ENCODE measurements around the gene AHNAK. TPM values are rescaled to one million over a fixed set of nuclear protein-coding genes. Genes with fewer than 3 reads are reported as not detected.

Gene AHNAK
- total RNA-seq, result 251 and 358 TPM in 2 replicates

GRCh38 chr11:62546244-62546928 lies at the start of gene AHNAK:
Gene AHNAK (minus strand): TSS chr11:62546806. CDS start chr11:62536098, 10,708 bp downstream.

GRCh38 chr11:62591448-62592145 lies 45.0 kb upstream of the AHNAK start, which contains the start of gene TUT1:
Gene TUT1 (minus strand): TSS chr11:62591523. CDS start chr11:62591485, 38 bp downstream.

GRCh38 chr11:62573592-62574362 lies 27.2 kb upstream of the AHNAK start, which contains the start of gene EEF1G:
Gene EEF1G (minus strand): TSS chr11:62573891. CDS start chr11:62573842, 49 bp downstream.

GRCh38 chr11:62418733-62419132 lies 127.9 kb downstream of the AHNAK start, which contains the start of gene SCGB1A1:
Gene SCGB1A1 (plus strand): TSS chr11:62419033. CDS start chr11:62419096, 63 bp downstream.

Other genes starting within 250 kb of the AHNAK start
- not detected in 2 replicates for gene SCGB1D4, start 247.7 kb downstream of the AHNAK start, total RNA-seq
- gene ASRGL1, start 209.4 kb downstream of the AHNAK start, total RNA-seq, result not detected in 2 replicates
- not detected in 2 replicates for gene SCGB1A1, start 127.8 kb downstream of the AHNAK start, total RNA-seq
- gene EEF1G, start 27.1 kb upstream of the AHNAK start, total RNA-seq, result 2,051 and 2,264 TPM in 2 replicates
- 5.5 and 9.6 TPM in 2 replicates for gene TUT1, start 44.7 kb upstream of the AHNAK start, total RNA-seq
- 81.7 and 109 TPM in 2 replicates for gene MTA2, start 55.1 kb upstream of the AHNAK start, total RNA-seq
- gene EML3, start 66.0 kb upstream of the AHNAK start, total RNA-seq, result 17.0 and 22.9 TPM in 2 replicates
- gene ROM1, start 66.5 kb upstream of the AHNAK start, total RNA-seq, result 2.8 and 14.1 TPM in 2 replicates
- 48.4 and 56.2 TPM in 2 replicates for gene B3GAT3, start 75.2 kb upstream of the AHNAK start, total RNA-seq
- 263 and 291 TPM in 2 replicates for gene GANAB, start 99.8 kb upstream of the AHNAK start, total RNA-seq
- 20.6 and 26.2 TPM in 2 replicates for gene INTS5, start 106.5 kb upstream of the AHNAK start, total RNA-seq
- gene C11orf98, start 118.4 kb upstream of the AHNAK start, total RNA-seq, result 47.0 and 88.6 TPM in 2 replicates
- gene CSKMT, start 118.5 kb upstream of the AHNAK start, total RNA-seq, result 2.9 and 20.2 TPM in 2 replicates
- 8.6 and 10.5 TPM in 2 replicates for gene UQCC3, start 124.9 kb upstream of the AHNAK start, total RNA-seq
- gene LBHD1, start 125.5 kb upstream of the AHNAK start, total RNA-seq, result 6.9 and 11.0 TPM in 2 replicates
- gene UBXN1, start 132.3 kb upstream of the AHNAK start, total RNA-seq, result 97.7 and 109 TPM in 2 replicates
- gene LRRN4CL, start 142.7 kb upstream of the AHNAK start, total RNA-seq, result 5.8 and 6.6 TPM in 2 replicates
- 79.6 and 137 TPM in 2 replicates for gene BSCL2, start 160.6 kb upstream of the AHNAK start, total RNA-seq
- not detected in 2 replicates for gene GNG3, start 160.9 kb upstream of the AHNAK start, total RNA-seq
- gene HNRNPUL2, start 180.7 kb upstream of the AHNAK start, total RNA-seq, result 6.6 and 6.9 TPM in 2 replicates
- 27.1 and 44.5 TPM in 2 replicates for gene TTC9C, start 181.7 kb upstream of the AHNAK start, total RNA-seq
- gene ZBTB3, start 207.4 kb upstream of the AHNAK start, total RNA-seq, result 6.1 and 10.3 TPM in 2 replicates
- gene POLR2G, start 214.8 kb upstream of the AHNAK start, total RNA-seq, result 96.1 and 114 TPM in 2 replicates
- gene TAF6L, start 224.6 kb upstream of the AHNAK start, total RNA-seq, result 11.8 and 18.6 TPM in 2 replicates
- 73.7 and 93.1 TPM in 2 replicates for gene TMEM179B, start 240.6 kb upstream of the AHNAK start, total RNA-seq
- 40.9 and 43.8 TPM in 2 replicates for gene TMEM223, start 245.2 kb upstream of the AHNAK start, total RNA-seq

All from myometrial cell (primary cell).